DND-41 (cell line): ENCODE results near the gene LAMP1.

Experiments used
- EZH2 ChIP-seq: IDR thresholded peaks from 3 replicates; pipeline ENCODE4 v1.6.1; 2012; ENCODE audit warnings: borderline replicate concordance, low read depth, mild to moderate bottlenecking, moderate library complexity, low read length, inconsistent platforms; ENCODE audit not compliant: severe bottlenecking
- TF ChIP-seq, protein P1 (sequence below): IDR thresholded peaks from 2 replicates; pipeline ENCODE4 v1.5.1; 2012; ENCODE audit warnings: borderline replicate concordance, low read length, moderate library complexity, mild to moderate bottlenecking; ENCODE audit not compliant: poor library complexity, severe bottlenecking; ENCODE audit errors: extremely low read depth

DNA sequence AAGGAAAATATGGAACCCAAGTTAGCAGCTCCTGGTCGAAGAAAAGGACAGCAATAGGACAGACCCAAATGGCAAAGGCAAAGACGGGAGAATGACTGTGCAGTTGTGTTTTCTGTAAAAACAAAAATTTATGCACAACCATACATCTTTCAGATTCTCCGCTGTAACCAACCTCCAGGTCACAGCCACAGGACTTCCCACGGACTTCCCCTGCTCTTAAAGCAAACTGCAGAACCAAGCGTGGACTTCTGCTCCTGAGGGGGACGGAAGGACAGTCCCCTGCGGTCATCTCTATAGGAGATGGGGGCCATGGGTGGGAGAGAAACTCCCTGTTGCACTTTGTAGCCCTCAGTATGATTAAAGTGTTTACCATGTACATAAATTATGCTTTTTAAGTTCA lies 64.4 kb downstream of the LAMP1 start:
- TF ChIP-seq, protein P1, sequence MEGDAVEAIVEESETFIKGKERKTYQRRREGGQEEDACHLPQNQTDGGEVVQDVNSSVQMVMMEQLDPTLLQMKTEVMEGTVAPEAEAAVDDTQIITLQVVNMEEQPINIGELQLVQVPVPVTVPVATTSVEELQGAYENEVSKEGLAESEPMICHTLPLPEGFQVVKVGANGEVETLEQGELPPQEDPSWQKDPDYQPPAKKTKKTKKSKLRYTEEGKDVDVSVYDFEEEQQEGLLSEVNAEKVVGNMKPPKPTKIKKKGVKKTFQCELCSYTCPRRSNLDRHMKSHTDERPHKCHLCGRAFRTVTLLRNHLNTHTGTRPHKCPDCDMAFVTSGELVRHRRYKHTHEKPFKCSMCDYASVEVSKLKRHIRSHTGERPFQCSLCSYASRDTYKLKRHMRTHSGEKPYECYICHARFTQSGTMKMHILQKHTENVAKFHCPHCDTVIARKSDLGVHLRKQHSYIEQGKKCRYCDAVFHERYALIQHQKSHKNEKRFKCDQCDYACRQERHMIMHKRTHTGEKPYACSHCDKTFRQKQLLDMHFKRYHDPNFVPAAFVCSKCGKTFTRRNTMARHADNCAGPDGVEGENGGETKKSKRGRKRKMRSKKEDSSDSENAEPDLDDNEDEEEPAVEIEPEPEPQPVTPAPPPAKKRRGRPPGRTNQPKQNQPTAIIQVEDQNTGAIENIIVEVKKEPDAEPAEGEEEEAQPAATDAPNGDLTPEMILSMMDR, result no peak
- TF ChIP-seq EZH2, result no peak
